HG03378 (cell line): ENCODE measurements around the gene SOX8.
"Not testable (repeated sequence)": the region's sequence is repeated elsewhere in the genome, so short reads cannot be mapped to it uniquely, and the experiment has no call there.

Experiments used
- ATAC-seq: cut with Tn5 transposase; IDR thresholded peaks from one replicate; pipeline ENCODE4 v1.9.1; 2021; ENCODE audit warnings: mild to moderate bottlenecking, moderate library complexity; ENCODE audit not compliant: unreplicated experiment

SOX8 gene

GRCh38 chr16:1021553-1022160 lies 40.1 kb downstream of the SOX8 start:
- no peak for ATAC-seq

GRCh38 chr16:1022466-1022865 lies 40.9 kb downstream of the SOX8 start:
- ATAC-seq, result no peak

- no peak for ATAC-seq
Observed at GRCh38 chr16:1024138-1024537, 42.6 kb downstream of the SOX8 start.

GRCh38 chr16:1025183-1025809 lies 43.7 kb downstream of the SOX8 start:
- not testable (repeated sequence) for ATAC-seq

GRCh38 chr16:1026057-1026783 lies 44.6 kb downstream of the SOX8 start:
- ATAC-seq, result no peak

- no peak for ATAC-seq
Observed at GRCh38 chr16:1026784-1027500, 45.4 kb downstream of the SOX8 start.

- no peak for ATAC-seq
Observed at GRCh38 chr16:1027501-1027815, 45.9 kb downstream of the SOX8 start.

- no peak for ATAC-seq
Observed at GRCh38 chr16:1028056-1028455, 46.5 kb downstream of the SOX8 start.

GRCh38 chr16:1028524-1029258 lies 47.1 kb downstream of the SOX8 start:
- no peak for ATAC-seq

GRCh38 chr16:1029259-1029545 lies 47.6 kb downstream of the SOX8 start:
- ATAC-seq, result no peak

GRCh38 chr16:1030473-1030901 lies 48.9 kb downstream of the SOX8 start:
- ATAC-seq, result no peak

GRCh38 chr16:1031666-1032065 lies 50.1 kb downstream of the SOX8 start:
- ATAC-seq, result no peak

- ATAC-seq, result no peak
Observed at GRCh38 chr16:1032607-1033006, 51.0 kb downstream of the SOX8 start.

- no peak for ATAC-seq
Observed at GRCh38 chr16:1033128-1033679, 51.6 kb downstream of the SOX8 start.

- no peak for ATAC-seq
Observed at GRCh38 chr16:1034230-1035065, 52.9 kb downstream of the SOX8 start.

- no peak for ATAC-seq
Observed at GRCh38 chr16:1035066-1035415, 53.5 kb downstream of the SOX8 start.

GRCh38 chr16:1036166-1036565 lies 54.6 kb downstream of the SOX8 start:
- no peak for ATAC-seq
